AG08396 (cell line): ENCODE results near the gene EPHB1.
"Not testable (repeated sequence)": the region's sequence is repeated elsewhere in the genome, so short reads cannot be mapped to it uniquely, and the experiment has no call there.

Experiments
- DNase-seq: peaks from one replicate; pipeline ENCODE4 v3.0.0; 2012; ENCODE audit warnings: low spot score, mixed read lengths

EPHB1 gene

DNA sequence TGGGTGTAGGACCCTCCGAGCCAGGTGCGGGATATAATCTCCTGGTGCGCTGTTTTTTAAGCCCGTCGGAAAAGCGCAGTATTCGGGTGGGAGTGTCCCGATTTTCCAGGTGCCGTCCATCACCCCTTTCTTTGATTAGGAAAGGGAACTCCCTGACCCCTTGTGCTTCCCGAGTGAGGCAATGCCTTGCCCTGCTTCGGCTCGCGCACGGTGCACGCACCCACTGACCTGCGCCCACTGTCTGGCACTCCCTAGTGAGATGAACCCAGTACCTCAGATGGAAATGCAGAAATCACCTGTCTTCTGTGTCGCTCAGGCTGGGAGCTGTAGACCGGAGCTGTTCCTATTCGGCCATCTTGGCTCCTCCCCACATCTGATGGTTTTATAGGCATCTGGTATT, 210.6 kb downstream of the EPHB1 start:
- DNase-seq, result not testable (repeated sequence)

- no peak for DNase-seq
Observed at GRCh38 chr3:135007607-135008006, 212.5 kb downstream of the EPHB1 start.

GRCh38 chr3:135008326-135008725, 213.3 kb downstream of the EPHB1 start:
- DNase-seq, result no peak

GRCh38 chr3:135009014-135009413, 214.0 kb downstream of the EPHB1 start:
- no peak for DNase-seq

- no peak for DNase-seq
Observed at GRCh38 chr3:135012101-135012500, 217.0 kb downstream of the EPHB1 start.

DNA sequence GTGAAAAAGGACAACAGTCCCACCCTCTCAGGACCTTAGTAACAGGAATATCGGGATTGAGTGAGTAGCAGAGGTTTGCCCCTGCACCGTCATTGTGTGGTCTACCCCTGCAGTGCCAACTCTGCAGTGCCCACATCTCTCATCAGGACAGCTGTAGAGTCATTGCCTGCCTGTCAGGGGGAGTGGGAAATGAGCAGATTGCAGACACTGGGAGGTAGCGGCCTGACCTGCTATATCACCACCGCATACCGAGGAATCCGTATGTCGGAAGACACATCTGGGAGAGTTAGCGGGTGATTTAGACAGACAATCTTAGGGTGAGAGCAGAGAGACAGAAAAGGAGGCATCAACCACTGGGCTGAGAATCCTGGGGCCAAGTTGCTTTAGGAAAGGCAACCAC, 218.1 kb downstream of the EPHB1 start:
- DNase-seq, result no peak

DNA sequence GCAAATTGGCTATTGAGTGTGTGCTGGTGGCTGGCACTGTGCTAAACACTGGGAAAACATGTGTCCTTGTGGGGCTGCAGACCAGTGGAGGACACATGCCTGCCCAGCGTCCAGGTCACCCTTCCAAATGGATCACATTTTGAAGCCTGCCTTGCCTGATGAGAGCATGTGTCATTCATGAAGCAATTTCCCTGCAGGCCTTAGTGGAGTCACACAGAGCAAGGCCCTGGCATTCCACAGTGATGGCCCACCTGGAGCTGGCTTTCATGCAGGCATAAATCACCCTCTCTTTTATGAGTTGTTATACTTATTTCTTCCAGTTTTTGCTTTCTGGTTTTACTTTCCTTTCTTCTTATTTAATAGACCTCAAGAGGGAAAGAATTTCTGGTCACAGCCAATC, 219.5 kb downstream of the EPHB1 start:
- DNase-seq, result no peak

DNA sequence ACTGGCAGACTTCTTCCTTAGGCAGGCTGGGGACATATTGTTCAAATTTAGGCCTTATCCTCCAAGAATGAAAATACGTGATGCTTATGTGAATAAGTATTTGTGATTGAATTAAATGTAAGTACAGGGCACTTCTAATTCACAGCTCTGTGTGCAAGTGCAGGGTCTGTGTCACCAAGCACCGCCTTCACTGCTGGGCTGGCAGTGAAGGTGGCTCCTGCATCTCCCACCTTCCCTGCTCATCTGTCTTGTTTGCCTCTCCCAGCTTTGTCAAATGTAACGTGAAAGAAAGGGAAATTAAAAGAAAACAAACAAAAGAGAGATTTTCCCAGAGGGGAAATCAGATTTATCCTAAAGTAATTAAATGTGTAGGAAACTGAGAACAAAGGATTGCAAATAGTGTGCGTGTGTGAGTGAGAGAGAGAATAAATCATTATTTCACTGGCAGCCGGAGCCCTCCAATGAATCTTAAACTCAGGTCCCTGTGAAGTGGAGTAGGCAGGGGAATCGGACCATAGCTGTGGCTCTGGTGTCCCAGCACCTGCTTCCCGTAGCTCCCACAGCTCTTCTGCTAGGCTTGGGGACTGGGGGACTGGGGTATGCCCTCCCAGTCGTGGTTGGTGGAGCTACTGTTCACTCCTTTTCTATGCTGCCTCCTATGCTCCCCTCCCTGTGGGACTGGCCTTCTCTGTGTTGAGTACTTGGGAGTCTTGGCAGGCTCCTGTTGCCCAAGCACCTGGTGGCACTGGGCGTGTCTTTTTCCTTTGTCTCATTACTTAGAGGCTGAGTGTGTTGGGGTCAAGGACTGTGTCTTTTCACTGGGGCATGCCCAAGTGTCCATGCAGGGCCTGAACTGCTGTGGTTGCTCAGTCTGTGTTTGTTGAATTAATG, 222.2 kb downstream of the EPHB1 start:
- DNase-seq, result no peak

DNA sequence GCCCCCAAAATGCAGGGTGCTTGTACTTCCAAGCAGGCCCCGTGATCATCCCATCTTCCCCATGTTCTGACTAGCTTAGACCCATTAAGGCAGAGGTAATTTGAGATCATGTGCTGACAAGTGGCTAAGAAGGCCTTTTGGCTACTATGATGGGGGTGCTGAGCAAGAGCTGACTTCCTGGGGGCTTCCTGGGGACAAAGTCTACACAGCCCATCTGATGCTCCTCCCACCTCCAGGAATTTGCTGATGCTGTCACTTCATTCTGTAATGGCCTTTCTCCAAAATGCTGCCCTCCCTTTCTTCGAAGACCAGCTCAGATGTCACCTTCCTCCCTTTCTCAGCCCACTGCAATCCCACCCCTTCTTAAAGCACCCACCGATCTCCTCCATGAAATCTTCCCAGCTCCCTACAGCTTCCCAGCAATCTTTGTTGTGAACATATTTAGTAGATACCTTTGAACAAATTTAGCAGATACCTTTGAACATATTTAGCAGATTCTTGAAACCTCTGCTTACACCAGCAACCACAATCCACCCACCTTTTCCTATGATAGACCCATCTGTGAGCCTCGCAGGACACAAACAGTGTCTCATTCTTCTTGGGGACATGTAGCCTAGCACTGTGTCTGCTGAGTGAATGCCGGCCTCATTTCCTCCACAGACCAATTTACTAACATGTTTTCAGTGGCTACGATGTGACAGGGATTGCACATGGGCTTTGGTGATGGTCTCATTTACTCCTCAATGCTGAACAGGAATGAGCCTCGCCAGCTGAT, 223.3 kb downstream of the EPHB1 start:
- no peak for DNase-seq

DNA sequence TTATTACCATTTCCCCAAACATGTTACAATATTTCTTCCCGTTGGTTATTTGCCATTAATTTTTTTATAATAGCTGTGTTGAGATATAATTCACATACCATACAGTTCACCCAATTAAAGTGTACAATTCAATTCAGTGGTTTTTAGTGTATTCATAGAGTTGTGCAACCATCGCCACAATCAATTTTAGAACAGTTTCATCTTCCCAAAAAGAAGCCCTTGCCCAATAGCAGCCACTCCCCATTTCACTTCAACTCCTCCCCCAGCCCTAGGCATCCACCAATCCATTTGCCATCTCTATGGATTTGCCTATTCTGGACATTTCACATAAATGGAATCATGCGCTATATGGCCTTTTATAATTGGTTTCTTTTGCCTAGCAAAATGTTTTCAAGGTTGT, 225.1 kb downstream of the EPHB1 start:
- no peak for DNase-seq

GRCh38 chr3:135023996-135024658, 229.1 kb downstream of the EPHB1 start:
- no peak for DNase-seq

DNA sequence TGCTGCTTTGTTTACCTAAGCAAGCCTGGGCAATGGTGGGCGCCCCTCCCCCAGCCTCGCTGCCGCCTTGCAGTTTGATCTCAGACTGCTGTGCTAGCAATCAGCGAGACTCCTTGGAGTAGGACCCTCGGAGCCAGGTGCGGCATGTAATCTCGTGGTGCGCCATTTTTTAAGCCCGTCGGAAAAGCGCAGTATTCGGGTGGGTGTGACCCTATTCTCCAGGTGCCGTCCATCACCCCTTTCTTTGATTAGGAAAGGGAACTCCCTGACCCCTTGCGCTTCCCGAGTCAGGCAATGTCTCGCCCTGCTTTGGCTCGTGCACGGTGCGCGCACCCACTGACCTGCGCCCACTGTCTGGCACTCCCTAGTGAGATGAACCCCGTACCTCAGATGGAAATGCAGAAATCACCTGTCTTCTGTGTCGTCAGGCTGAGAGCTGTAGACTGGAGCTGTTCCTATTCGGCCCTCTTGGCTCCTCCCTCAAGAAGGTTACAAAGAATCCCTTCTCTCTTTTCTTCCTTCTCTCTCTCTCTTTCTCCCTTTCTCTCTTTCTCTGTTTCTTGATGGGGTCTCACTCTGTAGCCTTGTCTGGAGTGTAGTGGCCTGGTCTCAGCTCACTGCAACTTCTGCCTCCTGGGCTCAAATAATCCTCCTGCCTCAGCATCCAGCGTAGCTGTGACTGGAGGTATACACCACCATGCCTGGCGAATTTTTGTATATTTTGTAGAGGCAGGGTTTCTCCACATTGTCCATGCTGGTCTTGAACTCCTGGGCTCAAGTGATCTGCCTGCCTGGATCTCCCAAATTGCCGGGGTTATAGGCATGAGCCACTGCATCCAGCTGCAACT, 235.9 kb downstream of the EPHB1 start:
- not testable (repeated sequence) for DNase-seq

GRCh38 chr3:135033737-135034136, 238.7 kb downstream of the EPHB1 start:
- DNase-seq, result no peak

GRCh38 chr3:135034291-135034768, 239.3 kb downstream of the EPHB1 start:
- no peak for DNase-seq

DNA sequence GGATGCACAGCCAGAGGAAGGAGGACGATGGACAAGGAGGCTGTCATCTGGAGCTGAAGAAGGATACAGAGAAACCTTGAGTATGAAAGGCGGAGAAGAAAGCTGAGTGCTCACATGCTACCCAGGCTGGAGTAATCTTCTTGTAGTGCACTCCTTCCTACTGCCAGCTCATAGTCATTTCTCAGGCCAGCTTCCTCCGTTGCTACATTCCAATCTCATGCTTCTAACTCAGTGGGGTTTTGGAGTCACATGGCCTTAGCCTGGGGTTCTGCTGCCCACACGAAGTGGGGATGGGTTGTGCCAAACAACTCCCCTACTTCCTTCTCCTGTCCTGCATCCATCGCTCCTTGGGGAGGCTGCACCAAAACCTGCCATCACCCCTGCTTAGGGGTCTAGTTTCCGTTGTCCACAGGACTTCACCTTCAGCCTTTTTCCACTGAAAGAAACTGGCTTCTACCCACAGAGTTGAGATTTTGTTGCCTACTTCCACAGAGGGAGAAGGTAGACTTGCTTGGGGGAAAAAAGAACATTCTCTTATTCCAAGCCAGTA, 239.9 kb downstream of the EPHB1 start:
- peak; percentile 35 for DNase-seq

- no peak for DNase-seq
Observed at GRCh38 chr3:135038186-135038585, 243.1 kb downstream of the EPHB1 start.

DNA sequence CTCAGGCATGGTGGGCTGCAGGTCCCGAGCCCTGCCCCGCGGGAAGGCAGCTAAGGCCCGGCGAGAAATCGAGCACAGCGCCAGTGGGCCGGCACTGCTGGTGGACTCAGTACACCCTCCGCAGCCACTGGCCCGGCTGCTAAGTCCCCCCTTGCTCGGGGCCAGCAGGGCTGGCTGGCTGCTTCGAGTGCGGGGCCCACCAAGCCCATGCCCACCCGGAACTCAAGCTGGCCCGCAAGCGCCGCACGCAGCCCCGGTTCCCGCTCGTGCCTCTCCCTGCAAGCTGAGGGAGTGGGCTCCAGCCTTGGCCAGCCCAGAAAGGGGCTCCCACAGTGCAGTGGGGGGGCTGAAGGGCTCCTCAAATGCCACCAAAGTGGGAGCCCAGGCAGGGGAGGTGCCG, 244.5 kb downstream of the EPHB1 start:
- not testable (repeated sequence) for DNase-seq

DNA sequence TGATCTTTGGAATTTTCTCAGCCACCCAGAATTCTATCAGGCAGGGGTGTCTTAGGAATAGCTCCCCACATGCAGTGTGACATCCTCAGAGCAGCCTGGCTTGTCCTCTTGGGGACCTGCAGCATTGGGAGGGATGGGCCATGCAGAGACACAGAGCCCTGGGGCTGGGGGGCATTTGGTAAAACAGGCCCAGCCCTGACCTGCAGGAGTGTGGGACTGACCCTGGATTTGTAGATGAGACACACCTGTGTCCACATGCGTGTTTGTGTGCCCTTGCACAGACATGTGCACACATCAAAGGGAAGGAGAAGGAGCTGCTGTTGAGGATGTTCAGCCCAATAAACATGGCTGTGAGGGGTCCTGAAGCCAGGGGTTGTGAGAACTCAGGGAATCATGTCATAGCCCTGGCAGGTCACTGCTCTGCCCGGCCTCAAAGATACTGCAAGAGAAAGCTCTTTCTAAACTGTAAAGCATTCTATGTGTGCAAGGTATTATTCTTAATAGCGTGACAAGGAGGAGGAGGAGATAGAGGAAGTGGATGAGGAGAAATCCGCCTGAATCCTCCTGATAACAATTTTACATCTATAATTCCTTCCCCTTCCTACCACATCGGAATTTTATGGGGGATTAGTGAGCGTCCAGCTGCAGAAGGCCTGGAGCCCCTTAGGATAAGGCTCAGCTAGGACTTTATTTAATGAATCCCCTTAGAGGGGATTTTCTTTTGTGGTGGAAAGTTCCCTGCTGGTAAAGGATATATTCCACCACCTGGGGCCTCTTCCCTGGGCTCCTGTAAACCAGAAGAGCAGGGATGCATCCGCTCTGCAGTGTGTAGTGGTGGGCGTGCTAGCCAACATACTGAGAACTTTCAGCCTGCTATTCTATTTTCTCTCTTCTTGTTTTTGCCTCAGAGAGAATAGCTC, 245.5 kb downstream of the EPHB1 start:
- DNase-seq, result no peak

- no peak for DNase-seq
Observed at GRCh38 chr3:135041601-135042000, 246.5 kb downstream of the EPHB1 start.

GRCh38 chr3:135047061-135047460, 252.0 kb downstream of the EPHB1 start:
- DNase-seq, result no peak
